ENCODE results near the gene LDHAL6A.
"Not testable (repeated sequence)": the region's sequence is repeated elsewhere in the genome, so short reads cannot be mapped to it uniquely, and the experiment has no call there.

The LDHAL6A gene

DNA sequence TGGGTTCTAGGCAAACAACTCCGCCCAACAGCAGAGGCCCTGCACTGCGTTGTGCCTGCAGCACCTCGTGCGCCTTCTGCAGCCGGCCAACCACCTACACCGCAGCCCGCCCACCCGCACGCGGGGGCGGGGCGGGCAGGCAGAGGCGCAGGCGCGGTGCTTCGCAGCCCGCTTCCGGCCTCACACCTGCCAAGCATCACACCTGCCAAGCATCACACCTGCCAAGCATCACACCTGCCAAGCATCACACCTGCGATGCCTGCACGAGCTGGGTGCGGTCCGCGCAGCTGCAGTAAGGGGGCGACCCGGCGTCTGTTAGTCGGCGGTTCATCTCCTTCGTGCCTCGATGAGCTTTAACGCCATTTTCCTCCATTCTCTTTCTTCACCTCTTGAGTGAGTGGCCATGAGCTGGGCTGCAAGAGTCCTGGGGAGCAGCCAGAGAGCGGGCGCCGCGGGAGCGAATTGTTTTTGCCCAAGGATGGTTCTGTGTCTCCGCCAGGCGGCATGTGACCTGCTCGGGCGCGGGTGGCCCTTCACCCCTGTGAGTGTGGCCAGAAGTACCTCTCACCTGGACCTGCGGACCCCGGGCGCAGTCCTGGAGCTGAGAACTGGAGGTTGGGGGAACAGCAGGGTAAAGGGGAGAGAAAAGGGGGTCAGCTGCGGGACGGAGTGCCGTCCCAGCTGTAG lies at the start of gene LDHAL6A:
LDHAL6A (plus strand) TSS at position 171 of the 687 bp plus-strand sequence. CDS start 825 bp downstream, outside the sequence.
- DNase-seq, result no peak

DNA sequence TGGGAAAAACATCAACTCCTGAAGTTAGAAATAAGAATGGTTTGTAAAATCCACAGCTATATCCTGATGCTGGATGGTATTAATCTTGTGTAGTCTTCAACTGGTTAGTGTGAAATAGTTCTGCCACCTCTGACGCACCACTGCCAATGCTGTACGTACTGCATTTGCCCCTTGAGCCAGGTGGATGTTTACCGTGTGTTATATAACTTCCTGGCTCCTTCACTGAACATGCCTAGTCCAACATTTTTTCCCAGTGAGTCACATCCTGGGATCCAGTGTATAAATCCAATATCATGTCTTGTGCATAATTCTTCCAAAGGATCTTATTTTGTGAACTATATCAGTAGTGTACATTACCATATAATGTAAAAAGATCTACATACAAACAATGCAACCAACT lies 48.3 kb upstream of the LDHAL6A start:
- DNase-seq, result not testable (repeated sequence)

DNA sequence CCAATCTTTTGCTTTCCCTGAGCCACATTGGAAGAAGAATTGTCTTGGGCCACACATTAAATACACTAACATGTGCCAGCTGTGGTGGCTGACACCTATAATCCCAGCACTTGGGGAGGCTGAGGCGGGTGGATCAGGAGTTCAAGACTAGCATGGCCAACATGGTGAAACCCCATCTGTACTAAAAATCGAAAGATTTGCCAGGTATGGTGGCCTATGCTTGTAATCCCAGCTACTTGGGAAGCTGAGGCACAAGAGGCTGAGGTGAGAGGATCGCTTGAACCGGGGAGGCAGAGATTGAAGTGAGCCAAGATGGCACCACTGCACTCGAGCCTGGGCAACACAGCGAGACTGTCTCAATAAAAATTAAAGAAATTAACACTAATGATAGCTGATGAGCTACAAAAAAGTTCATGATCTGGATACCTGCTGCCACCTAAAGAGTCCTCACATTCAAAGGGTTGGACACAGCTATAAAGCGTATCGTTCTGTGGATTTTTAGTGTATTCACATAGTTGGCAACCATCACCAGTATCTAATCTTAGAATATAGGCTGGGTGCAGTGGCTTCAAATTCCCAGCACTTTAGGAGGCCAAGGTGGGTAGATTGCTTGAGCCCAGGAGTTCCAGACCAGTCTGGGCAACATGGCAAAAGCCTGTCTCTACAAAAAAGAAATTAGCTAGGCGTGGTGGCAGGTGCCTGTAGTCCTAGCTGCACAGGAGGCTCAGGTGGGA lies 46.9 kb upstream of the LDHAL6A start:
- no peak for DNase-seq

DNA sequence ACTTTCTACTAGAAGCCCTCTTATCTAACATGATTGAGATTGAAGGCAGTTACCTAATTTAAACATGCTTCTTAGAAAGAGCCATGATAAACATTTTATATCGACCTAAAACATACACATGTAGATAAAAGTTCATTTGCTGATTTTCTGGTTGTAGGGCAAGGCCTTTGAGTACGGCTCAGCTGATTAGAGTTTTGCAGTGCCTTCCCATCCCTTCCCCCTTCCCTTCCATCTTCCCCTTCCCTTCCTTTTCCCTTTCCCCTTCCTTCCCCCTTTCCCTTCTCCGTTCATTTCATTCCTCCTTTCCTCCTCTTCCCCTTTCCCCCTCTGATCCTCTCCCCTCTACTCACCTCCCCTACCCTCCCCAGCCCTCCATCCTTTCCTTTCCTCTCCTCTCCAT lies 39.2 kb upstream of the LDHAL6A start:
- DNase-seq, result no peak

DNA sequence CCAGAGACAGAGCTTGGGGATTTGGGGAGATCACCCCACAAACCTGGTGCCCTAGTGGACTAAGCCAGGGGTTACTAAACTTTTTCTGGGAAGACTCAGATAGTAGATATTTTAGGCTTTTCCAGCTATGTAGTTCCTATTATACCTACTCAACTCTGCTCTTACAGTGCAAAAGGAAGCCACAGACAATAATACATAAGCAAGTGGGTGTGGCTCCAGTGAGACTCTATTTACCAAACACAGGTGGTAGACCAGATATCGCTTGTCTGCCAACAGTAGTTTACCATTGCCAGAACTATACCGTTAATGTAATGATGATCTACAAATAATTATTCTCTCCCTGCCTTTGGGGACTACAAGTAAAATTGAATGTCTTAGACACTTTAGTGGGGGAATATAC lies 36.6 kb upstream of the LDHAL6A start:
- DNase-seq, result no peak

DNA sequence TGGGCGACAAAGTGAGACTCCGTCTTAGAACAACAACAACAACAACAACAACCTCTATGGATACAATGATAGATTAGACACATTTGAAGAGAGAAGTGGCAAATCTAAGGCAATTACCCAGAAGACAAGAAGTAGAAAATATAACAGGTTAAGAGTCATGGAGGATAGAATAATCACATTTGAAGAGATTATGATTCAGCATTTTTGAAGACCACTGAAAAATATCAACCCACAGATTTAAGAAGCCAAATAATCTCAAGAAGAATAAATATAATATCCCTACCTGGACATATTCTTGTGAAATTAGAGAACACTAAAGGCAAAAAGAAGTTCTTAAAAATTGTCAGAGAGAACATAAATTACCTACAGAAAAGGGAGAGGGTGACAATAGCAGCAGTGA lies 35.6 kb upstream of the LDHAL6A start:
- DNase-seq, result no peak

DNA sequence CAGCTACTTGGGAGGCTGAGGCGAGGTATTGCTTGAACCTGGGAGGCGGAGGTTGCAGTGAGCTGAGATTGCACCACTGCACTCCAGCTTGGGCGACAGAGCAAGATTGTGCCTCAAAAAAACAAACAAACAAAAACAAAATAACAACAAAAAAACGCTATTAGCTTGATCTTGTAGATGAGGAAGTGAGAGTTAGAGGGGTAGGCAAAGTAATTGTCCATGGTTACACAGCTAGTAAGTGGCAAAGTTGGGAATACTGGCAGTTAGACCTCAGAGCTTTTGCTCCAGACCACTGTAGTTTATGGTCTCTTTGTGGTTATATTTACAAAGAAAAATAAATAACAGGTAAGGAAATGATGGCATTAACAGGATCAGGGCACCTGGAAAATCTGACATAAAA lies 28.4 kb upstream of the LDHAL6A start:
- no peak for DNase-seq

DNA sequence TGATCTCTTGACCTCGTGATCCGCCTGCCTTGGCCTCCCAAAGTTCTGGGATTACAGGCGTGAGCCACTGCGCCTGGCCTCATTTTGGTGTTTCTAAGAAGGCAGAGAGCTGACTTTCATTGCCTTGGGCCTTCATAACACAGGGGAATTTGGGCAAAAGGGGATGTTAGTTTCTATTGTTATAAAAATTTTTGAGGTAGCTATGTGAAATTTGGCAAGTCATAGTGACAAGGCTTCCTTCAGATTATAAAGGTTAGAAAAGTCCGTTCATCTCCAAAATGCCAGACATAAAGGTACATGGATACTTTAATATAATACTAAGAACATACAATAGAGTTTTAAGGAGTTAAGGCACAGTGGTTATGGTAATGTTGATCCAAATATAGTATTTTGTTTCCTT lies 26.3 kb upstream of the LDHAL6A start:
- DNase-seq, result no peak

DNA sequence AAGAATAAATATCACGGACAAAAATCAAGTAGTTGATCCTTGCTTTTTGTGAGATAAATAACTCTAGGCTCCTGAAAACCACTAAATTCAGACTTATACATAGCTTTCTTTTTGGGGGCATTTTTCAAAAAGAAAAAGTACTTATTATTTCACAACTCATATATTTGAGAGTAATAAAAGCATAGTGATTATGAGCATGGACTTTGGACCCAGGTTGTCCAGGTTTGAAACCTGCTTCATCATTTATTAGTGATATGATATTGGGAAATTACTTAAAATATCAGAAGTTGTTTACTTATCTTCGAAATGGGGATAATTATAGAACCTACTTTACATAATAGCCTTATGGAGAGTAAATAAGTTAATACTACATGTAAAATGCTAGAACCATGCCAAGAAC lies 17.0 kb upstream of the LDHAL6A start:
- DNase-seq, result no peak

DNA sequence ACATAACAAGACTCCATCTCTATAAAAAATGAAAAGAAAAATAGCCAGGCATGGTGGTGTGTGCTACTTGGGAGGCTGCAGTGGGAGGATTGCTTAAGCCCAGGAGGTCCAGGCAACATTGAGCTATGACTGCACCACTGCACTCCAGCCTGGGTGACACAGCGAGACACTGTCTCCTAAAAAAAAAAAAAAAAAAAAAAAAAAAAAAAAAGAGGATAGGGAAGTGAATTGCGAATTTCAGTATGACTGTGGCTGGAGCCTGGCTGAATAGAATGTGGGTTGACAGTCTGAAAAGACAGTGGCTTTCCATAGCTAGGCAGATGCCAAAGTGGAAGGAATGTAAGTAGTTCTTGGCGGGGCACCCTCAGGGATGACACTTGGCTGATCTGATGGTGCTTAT lies 6.4 kb upstream of the LDHAL6A start:
- no peak for DNase-seq

DNA sequence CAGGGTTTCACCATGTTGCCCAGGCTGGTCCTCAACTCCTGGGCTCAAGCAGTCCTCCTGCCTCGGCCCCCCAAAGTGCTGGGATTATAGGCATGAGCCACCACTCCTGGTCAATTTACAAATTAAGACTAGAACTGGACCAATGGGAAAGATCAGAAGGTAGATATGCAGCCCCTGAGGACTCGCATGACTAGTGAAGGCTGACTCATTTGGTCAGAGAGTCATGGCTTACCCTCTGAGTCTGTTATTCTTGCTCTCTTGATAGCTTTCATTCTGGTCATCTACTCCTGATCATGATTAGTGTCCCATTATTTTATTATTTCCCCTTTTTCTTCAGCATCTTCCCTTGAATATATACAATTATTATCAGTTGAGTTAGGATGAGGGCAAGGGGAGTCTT lies 2.7 kb upstream of the LDHAL6A start:
- no peak for DNase-seq

DNA sequence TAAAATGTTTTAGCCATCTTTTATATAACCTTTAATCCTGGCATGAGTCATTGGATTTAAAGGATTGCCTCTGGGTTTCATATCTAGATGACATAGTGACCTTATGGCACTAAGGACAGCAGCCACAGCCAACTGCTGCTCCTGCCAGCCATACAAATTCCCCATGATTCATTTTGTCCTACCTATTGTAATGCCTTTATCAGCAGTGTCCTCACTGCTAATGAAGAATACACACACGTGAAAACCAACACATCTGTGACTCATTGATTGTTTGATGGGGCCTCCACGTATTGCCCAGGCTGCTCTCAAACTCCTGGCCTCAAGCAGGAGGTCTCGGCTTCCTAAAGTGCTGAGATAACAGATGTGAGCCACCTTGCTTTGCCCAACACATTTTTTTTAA lies 1.8 kb downstream of the LDHAL6A start:
- no peak for DNase-seq

DNA sequence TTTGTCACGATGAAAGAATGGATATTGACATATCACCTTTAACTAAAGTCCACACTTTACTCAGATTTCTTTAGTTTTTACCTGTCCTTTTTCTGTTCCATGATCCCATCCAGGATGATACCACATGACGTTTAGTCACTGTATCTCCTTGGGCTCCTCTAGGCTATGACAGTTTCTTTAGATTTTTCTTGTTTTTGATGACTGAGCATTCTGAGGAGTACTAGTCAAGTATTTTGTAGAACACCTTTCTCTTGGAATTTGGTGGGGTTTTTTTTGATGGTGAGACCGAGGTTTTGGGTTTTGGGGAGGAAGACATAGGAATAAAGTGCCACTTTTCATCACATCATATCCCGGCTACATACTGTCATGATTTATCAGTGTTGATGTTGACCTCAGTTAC lies 4.0 kb downstream of the LDHAL6A start:
- no peak for DNase-seq

DNA sequence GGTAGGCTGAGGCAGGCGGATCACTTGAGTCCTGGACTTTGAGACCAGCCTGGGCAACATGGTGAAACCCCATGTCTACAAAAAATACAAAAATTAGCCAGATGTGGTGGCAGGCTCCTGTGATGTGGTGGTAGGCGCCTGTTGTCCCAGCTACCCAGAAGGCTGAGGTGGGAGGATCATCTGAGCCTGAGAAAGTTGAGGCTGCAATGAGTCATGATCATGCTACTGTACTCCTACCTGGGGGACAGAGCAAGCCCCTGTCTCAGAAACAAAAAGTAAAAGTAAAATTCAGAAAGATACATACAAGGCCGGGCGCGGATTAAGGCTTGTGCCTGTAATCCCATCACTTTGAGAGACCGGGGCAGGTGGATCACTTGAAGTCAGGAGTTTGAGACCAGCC lies 6.3 kb downstream of the LDHAL6A start:
- DNase-seq, result no peak

DNA sequence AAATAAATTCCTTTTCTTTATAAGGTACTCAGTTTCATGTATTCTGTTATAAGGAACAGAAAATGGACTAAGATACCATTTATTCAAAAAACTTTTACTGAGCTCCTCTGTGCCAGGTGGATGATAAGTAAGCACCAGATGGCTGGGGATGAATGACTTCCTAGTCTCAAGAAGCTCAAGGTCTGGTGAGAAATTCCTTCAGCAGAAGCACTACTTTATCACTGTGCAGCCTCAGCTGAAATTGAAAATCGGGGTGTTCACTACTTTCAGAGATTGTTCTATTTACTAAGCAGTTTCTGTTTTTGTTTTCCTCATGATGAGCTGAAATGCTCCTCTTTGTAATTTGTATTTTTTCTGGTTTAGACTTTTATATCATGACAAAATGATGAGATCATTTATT lies 7.8 kb downstream of the LDHAL6A start:
- no peak for DNase-seq

DNA sequence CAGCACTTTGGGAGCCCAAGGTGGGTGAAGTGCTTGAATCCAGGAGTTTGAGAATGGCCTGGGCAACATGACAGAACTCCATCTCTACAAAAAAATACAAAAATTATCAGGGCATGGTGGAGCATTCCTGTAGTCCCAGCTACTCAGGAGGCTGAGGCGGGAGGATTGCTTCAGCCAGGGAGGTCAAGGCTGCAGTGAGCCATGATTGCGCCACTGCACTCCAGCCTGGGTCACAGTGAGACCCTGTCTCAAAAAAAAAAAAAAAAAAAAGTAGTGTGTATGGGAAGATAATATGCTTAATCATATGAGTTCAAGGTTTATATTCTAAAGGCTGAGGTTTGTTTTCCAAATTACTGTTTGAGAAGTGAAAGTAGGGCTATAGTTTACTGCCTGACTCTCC lies 10.7 kb downstream of the LDHAL6A start:
- no peak for DNase-seq

DNA sequence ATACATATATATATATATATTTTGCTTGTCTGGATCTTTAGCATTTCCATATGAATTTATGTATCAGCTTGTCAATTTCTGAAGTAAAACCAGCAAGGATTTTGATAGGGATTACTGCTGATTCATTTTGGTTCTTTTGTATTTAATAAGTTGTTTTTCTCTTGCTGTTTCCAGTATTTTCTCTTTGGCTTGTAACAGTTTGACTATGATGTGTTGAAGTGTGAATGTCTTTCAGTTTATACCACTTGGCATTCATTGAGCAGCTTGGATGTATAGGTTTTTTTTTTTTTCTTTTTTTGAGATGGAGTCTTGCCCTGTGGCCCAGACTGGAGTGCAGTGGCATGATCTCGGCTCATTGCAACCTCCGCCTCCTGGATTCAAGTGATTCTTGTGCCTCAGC lies 12.4 kb downstream of the LDHAL6A start:
- DNase-seq, result no peak

DNA sequence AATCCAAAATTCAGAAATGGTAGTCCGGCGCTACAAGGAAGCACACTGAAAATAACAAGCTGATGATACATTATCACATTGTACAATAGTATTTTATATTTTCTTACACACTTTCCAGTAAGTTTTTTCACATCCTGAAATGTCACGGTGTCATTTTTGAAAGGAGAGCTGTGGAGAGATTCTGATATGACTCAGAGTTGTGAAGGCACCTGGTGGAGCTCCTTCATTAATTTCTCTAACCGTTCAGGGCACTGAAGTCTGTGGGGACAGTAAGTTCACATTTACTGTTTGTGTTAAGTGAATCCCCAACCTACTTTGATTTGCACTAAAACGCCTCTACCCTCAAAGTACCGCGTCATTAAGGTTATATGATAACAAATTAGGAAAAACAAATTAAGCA lies 13.3 kb downstream of the LDHAL6A start:
- DNase-seq, result no peak

DNA sequence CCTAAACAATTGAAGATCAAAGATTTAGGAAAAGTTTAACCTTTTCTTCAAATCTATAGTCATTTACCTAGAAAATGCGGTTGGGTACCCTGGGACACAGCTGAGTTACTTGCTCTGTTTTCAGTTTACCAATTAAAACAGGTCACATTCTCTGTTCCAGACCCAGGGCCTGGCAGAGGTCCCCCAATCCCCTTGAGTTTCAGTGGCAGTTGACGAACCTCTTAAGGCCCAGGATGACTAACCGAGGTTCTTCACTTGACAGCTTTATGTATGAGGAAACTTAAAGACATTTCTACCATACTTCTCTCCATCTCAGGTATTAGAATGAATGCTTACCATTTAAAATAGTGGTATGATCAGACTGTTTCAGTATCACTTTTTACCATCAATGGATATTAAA lies 16.3 kb downstream of the LDHAL6A start:
- no peak for DNase-seq

DNA sequence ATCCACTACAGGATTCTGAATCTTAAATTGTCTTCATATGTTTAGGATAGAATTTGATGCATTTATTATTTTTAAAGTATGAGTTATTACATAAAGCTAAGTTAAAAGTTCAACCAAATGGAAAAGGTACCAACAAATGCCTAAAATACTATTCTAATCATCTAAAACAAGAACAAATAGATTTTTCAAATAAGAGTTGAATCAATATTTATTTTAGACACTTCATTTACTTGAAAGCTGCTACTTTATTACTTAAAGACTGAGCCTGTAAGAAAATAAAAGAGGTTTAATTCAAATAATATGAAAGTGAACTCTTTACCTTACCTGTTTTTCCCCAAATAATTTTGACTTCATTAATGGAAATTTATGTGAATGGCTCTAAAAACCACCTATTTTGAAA lies 16.9 kb downstream of the LDHAL6A start:
- no peak for DNase-seq

DNA sequence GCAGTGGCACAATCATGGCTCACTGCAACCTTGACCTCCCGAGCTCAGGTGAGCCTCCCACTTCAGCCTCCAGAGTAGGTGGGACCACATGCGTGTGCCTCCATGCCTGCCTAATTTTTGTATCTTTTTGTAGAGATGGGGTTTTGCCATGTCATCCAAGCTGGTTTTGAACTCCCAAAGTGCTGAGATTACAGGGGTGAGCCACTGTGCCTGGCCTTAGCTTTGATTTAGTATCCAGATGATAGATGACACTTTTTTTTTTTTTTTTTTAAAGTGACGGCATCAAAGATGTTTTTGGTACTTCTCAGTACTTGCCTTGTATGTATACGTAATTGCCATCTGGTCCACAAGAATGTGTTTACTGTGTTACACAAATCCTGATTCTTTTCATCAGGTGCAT lies 23.4 kb downstream of the LDHAL6A start:
- DNase-seq, result no peak

DNA sequence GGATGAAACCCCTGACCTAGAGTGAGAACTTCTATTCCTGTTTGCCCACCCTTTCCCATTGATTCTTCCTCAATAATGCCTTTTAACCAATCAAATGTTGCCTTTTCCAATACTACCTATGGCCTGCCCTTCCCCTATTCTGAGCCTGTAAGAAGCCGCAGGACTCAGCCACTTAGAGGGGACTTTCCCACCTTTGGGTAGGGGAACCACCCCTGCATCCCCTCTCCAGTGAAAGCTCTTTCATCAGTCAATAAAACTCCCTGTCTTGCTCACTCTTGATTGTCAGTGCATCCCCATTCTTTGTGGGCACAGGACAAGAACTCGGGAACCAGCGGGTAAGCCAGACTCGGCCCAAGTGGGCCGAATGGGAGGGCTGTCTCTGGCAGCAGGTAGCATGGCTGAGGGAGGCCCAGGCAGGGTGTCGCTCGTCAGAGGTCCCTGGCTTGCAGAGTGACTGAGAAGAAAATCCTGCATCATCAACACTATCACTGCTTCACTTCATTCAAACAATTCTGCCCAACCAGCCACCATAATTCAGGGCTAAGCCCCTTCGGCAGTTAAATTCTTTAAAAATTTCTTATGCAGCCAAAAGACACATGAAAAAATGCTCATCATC lies 30.4 kb downstream of the LDHAL6A start:
- no peak for DNase-seq

DNA sequence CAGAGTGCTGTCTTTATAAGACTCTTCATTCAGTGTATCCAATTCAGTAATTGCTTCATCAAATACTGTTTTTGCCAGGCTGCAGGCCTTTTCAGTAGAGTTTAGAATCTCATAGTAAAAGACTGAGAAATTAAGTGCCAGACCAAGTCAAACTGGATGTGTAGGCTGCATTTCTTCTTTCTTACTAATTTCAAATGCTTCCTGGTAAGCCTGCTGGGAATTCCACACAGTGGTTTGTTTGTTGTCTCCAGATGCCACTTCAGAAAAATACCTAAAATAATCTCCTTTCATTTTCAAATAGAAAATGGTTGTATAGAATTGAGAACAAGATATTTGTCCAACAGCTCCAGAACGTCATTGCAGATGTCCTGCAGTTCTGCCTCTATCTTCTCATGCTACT lies 34.7 kb downstream of the LDHAL6A start:
- DNase-seq, result no peak

DNA sequence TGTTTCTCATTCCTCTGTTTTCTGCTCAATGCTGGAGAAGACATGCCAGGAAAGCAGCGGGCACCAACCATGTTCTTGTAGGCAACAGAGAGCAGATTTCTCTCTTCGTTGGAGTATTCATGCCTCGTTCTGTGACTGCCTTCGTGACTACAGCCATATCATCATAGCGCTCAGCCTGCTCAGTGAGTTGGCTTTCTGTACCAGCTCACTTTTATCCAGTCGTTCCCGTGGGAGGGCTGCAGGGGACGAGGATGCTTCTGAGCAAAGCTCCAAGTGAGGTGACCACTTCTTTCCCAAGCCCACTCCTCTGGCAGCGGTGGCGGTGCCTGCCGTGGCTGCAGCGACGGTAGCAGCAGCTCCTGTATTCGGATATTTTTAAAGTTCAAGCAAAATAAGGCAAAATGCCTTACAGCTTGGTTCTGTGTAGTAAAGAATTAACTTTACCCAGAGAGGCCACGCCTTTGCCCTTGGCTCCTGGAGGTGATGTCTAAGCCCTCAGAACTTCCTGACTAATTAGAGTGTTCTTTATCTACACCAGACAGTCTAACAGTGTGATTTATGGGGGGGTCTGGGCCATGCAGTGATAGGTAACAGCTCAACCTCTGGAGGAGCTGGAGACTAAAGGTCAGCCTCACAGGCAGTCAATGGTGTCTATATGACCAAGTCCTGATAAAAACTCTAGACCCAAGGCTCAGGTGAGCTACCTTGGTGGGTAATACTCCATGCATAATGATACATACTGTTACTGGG lies 35.3 kb downstream of the LDHAL6A start:
- no peak for DNase-seq

Data from activated CD4-positive, CD25-positive, alpha-beta regulatory T cell (primary cell).